Measurements from ENCODE around the gene TRPV3.

The TRPV3 gene

DNA sequence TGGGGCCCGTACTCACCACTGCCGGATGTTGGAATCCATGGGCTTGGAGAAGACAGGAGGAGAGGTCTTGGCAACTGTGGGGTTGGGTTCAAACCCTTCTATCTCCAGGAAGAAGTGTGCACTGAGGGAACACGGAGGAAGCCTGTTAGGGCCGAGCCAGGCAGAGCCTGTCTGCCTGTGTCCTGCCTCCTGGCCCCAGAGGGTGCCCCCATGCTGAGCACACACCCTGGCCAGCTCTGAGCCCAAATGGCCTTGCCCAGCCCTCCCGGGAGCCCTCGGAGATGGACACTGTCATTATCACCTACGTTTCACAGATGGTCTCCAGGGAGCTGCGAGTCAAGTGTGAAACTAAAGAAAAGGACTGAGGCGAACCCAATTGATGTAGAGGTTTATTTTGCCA, 12.5 kb downstream of the TRPV3 start:
- no peak for DNase-seq (ENCODE audit: extremely low spot score)
- CTCF ChIA-PET = no interaction called here
- POLR2A ChIA-PET = no interaction called here
- TF ChIP-seq, protein P1, sequence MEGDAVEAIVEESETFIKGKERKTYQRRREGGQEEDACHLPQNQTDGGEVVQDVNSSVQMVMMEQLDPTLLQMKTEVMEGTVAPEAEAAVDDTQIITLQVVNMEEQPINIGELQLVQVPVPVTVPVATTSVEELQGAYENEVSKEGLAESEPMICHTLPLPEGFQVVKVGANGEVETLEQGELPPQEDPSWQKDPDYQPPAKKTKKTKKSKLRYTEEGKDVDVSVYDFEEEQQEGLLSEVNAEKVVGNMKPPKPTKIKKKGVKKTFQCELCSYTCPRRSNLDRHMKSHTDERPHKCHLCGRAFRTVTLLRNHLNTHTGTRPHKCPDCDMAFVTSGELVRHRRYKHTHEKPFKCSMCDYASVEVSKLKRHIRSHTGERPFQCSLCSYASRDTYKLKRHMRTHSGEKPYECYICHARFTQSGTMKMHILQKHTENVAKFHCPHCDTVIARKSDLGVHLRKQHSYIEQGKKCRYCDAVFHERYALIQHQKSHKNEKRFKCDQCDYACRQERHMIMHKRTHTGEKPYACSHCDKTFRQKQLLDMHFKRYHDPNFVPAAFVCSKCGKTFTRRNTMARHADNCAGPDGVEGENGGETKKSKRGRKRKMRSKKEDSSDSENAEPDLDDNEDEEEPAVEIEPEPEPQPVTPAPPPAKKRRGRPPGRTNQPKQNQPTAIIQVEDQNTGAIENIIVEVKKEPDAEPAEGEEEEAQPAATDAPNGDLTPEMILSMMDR (IDR thresholded peaks at IDR 0.05; ENCODE audit: control extremely low read depth, extremely low read depth, low read depth, missing control alignments) = no peak

DNA sequence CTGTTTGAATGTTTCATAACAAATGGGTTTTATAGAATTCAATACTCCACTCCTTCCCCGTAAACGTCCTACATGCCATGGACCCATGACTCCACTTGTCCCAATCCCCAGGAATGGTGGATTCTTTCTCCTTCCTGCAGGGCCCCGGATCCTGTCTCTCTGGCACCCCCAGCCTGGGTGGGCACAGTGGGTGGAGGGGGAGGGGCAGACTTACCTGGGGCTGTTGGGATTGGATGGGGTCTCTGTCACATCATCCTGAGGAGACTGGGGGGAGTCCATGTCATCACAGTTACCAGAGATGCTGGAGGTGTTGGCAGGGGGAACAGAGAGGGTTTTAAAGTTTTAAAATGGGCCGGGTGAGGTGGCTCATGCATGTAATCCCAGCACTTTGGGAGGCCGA, 13.2 kb downstream of the TRPV3 start:
- no peak for DNase-seq (ENCODE audit: extremely low spot score)
- ChIA-PET POLR2A (no interaction called here), CTCF (no interaction called here)
- TF ChIP-seq, protein P1 (IDR thresholded peaks at IDR 0.05; ENCODE audit: control extremely low read depth, extremely low read depth, low read depth, missing control alignments) = no peak

DNA sequence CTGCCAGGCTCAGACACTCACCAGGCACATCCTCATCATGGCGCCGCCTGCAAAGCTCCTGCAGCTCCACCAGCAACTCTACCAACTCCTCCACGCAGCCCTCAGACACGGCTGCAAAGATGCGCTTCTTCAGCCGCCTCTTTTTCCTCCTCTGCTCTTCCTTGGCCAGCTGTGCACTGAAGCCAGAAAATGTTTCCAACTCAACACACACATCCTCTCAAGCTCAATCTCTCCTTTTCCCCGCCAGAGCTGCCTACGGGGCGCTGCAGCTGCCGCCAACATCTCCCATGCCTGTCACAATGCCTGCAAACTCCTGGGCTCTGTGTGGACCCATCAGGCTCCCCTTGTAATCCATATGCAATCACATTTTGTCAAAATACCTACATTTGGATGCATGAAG, 14.2 kb downstream of the TRPV3 start:
- CTCF ChIA-PET = no interaction called here
- POLR2A ChIA-PET = interaction anchor here (1.4 kb wide), 1 partner anchor 11 kb away, joined by 3 read pairs; no protein-coding TSS in a partner anchor
- DNase-seq (ENCODE audit: extremely low spot score) = no peak
- TF ChIP-seq, protein P1 (IDR thresholded peaks at IDR 0.05; ENCODE audit: control extremely low read depth, extremely low read depth, low read depth, missing control alignments) = no peak

DNA sequence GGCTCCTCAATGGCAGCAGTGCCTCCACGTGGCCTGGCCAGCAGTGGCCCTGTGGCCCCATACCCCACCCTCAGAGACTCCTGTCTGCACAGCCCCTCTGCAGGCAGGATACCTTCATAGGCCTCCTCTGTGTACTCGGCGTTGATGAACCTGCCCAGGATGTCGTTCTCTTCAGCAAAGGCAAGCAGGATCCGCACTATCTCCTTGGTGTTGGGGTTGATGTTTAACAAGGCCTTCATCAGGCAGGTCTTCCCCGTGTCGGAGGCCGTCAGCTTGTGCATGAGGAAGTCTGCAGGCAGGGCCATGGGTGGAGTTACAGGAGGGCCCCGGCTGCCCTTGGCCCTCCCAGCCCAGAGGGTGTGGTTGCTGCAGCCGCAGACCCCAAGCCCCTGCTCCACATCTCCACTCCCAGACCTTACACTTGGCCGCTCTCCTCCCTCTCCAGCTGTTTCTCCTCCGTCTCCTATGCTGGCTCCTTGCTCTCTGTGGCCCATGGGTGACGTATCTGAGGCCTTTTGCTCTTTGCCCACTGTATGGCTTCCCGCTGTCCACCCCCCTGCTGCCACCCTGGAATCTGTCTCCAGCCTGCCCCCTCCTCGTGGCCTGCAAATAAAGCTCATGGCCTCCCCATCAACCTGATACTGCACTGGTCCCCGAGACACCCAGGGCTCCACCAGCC, 15.1 kb downstream of the TRPV3 start:
- TF ChIP-seq, protein P1 (IDR thresholded peaks at IDR 0.05; ENCODE audit: control extremely low read depth, extremely low read depth, low read depth, missing control alignments) = no peak
- DNase-seq (ENCODE audit: extremely low spot score) = no peak
- CTCF ChIA-PET = no interaction called here
- POLR2A ChIA-PET = interaction anchor here (1.4 kb wide), 1 partner anchor 12 kb away, joined by 3 read pairs; no protein-coding TSS in a partner anchor

DNA sequence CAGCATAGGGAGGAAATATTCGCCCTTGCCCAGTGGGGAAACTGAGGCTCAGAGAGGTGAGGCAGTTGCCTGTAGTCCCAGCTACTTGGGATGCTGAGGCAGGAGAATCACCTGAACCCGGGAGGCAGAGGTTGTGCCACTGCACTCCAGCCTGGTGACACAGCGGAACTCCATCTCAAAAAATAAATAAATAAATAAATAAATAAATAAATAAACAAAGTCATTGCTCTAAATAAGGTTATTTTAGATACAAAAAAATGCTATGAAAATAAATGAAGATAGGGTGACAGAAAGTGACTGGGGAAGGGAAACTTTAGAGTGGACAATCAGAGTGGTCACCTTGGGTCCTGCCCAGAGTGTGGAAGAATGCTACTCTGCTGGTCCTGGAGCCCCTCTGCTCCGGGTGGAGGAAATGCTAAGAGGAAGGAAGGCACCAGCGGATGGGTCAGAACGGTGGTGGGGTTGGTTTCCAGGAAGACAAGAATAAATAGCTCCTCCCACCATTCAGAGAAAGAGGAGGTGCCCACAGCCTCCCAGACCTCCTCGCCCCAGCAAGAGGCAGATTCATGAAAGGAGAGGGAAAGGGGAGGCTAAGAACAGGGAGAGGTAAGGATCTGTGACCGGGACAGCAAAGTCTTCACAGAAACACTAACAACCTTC, 17.6 kb downstream of the TRPV3 start:
- TF ChIP-seq, protein P1 (IDR thresholded peaks at IDR 0.05; ENCODE audit: control extremely low read depth, extremely low read depth, low read depth, missing control alignments) = no peak
- DNase-seq (ENCODE audit: extremely low spot score) = no peak

DNA sequence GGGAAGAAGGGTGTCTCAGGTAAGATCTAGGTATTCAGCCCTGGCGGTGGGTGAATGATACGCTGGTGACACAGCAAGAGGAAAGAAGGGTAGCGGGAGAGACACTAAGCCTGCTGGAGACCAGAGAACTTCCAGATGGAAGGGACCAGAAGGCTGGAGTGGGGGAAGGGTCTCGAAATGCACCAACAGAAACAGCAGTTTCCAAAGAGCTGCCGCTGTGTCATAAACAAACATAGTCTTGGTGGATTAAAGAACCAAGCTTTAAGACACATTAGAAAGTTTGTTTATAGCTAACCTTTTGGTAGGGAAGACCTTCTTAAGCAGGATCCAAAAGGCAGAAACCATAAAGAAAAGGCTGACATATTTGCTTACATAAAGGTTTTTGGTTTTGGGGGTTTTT, 20.9 kb downstream of the TRPV3 start:
- CTCF ChIA-PET = interaction anchor here (1.2 to 5.7 kb wide), 4 partner anchors 10 to 22 kb away, joined by 3 to 37 read pairs (median 4); partner anchors contain the start of gene TRPV3

More for the DNA sequence above, 17.6 kb downstream of the TRPV3 start:
- ChIA-PET POLR2A (no interaction called here), CTCF (interaction anchor here (1.4 kb wide), 1 partner anchor 39 kb away, joined by 3 read pairs; no protein-coding TSS in a partner anchor)

More for the DNA sequence above, 20.9 kb downstream of the TRPV3 start:
- TF ChIP-seq, protein P1 (IDR thresholded peaks at IDR 0.05; ENCODE audit: control extremely low read depth, extremely low read depth, low read depth, missing control alignments) = no peak
- no peak for DNase-seq (ENCODE audit: extremely low spot score)
- POLR2A ChIA-PET = no interaction called here

Measured in GM10248 (cell line).